GM19023 (cell line): ENCODE results near the gene DYNC2LI1.
"Not testable (repeated sequence)": the region's sequence is repeated elsewhere in the genome, so short reads cannot be mapped to it uniquely, and the experiment has no call there.

Experiments
- ATAC-seq: cut with Tn5 transposase; IDR thresholded peaks from one replicate; pipeline ENCODE4 v1.9.1; 2021; ENCODE audit warnings: mild to moderate bottlenecking, moderate library complexity; ENCODE audit not compliant: unreplicated experiment

Gene DYNC2LI1

DNA sequence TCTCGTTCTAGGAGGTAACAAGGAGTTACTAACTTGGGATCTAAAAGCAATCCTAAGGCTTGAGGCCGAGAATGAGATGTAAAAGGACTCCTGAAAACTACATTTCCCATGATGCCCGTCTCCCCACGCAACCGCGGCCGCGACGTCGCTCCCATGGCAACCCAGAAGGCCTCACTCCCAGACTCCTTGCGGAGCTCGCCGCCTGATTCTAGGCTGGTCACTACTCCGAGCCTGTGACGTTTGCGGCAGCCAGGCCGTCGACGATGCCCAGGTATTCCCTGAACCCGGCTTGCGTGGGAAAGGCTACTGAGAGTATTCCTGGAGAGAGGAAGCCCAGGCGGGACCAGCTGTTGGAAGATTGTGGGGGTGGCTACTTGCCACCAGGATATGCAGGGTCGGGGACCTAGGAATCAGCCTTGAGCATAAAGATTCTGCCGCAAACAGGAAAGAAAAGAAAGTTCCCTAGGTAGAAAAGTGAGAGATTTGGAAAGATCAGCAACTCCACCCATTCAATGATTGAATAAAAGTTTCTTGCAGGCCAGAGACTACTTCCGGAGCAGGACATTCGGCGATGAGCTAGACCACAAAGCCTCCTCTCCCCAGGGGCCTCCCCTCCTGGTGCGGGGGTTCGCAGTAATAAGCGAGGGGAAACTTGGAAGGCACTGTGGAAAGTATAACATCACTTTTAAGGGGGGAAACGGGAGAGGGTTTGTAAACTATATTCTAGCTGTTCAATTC, at the start of gene DYNC2LI1:
DYNC2LI1 (plus strand) TSS at position 164 of the 738 bp plus-strand sequence; CDS start at position 264, 100 bp downstream.
- peak; percentile 100 for ATAC-seq

DNA sequence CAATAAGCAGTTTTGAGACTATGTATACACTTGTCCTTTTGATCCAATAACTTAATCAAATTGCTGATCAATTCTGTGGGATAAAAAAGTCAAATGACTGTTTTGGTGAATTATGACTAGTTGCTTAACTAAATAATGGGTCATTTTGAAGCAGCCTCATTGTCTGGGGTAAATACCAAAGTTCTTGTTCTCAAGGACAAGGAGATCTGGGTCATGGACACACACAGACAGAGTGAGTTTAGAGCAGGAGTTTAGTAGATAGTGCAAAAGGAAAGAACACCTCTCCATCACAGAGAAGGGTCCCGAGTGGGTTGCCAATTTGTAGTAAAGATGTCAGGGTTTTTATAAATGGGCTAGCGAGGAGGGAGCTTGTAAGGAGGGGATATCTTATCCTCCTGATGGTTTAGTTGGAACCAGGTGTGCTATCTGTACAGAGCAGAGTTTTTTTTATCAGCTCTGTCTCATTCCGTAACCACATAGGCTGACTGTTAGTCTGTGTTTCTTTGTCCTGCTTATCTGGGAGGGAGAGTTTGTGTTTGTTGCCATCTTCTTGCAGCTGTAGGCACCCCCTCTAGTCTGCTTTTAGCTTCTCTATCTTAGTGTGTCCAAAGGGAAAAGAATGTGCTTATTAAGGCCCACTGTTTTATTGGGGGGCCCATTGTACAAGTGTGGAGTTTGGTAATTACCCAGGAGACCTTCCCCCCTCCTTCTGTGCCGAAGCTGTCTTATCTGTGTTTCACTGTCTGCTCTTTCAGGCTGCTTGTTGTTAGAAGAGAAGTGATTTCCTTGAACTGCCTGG, 48.9 kb upstream of the DYNC2LI1 start:
- no peak for ATAC-seq

DNA sequence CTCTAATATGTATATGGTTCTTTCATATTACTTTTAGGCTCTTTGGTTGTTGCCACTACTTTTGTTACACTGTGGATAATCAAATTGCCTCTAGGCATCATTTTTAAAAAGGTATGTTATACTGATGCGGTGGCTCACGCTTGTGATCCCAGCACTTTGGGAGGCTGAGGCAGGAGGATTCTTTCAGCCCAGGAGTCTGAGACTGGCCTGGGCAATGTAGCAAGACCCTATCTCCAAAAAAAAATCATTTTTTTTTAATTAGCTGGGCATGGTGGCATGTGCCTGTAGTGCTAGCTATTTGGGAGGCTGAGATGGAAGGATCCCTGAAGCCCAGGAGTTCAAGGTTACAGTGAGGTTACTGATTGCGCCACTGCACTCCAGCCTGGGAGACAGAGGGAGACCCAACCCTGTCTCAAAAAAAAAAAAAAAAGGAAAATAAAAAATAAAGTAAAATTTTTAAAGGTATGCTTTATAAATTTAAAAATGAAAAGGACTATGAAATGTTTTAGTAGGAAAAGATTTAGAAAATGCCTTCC, 48.1 kb upstream of the DYNC2LI1 start:
- ATAC-seq, result no peak

DNA sequence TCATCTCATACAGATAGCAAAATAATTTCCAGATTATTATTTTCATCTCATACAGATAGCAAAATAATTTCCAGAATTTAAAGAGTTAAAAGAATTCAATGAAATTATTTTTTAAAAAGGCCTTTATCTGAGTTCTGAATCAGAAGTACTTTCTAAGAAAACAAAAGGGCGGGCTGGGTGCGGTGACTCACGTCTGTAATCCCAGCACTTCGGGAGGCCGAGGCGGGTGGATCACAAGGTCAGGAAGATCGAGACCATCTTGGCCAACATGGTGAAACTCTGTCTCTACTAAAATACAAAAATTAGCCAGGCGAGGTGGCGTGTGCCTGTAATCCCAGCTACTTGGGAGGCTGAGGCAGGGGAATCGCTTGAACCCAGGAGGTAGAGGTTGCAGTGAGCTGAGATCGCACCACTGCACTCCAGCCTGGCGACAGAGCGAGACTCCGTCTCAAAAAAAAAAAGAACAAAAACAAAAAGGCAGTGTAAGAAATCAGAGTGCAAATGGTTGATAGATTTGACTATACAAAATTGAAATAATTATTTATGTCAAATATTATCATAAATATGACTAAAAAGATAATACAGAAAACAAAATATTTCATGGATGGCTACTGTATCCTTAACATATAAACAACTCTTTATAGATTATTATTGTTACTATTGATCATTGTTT, 46.7 kb upstream of the DYNC2LI1 start:
- ATAC-seq, result not testable (repeated sequence)

DNA sequence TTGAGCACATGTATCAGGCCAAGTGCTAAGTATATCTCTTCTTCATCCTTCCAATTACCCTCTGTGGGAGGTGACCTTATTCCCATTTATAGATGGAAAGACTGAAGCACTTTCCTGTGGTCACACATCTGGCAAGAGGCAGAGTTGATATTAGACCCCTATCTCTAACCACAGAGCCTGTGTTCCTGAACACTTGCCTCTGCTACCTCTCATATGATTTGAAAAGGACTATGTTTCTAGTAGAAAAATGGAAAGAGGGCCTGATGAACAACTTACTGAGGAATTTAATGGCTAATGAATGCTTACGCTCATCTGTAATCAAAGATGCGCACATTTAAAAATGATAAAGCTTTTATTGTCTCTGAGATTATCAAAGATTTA, 46.2 kb upstream of the DYNC2LI1 start:
- no peak for ATAC-seq

DNA sequence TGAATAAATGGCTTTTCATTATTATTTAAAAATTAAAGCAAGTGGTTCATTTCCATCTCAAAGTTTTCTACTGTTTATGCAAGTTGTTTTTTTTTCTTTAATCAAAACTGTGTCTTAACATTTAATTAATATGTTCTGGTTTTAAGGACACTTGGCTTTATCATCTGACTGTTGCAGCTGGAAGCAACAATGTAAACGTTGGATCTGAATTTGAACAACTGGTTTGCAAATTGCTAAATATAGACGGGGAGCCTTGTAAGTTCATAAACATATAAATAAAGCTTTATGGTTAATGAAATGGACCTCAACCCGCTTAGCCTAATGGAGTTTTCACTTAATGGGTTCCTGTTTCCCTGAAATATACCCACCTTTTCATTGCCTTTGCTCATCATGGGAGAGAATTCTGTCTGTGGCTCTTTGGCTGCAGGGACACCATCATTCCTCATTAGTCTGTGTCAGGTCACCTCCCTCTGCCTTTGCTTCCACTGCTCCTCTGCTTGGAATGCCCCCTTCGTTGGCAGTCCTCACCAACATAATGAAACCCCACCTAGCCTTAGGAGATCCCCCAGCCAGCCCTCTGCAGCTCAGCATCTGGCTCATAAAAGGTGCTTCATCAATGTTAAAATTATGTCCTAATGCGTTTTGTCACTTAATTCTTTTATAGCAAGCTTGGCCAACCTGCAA, 44.2 kb upstream of the DYNC2LI1 start:
- ATAC-seq, result no peak

DNA sequence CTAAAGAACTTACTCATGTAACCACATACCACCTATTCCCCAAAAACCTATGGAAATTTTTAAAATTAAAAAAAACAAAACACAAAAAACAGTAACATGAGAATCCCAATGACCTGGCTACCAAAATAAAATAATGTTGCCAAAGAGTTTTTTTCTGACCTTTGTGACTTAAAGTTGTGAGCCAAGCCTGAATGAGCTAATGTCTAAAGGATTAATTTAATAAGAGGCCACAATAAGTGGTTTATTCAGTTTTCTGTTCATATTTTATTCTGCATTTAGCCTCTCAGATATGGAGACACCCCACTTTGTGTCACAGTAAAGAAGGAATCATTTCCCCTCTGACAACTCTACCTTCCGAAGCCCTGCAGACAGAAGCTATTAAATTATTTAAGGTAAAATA, 42.6 kb upstream of the DYNC2LI1 start:
- ATAC-seq, result no peak

DNA sequence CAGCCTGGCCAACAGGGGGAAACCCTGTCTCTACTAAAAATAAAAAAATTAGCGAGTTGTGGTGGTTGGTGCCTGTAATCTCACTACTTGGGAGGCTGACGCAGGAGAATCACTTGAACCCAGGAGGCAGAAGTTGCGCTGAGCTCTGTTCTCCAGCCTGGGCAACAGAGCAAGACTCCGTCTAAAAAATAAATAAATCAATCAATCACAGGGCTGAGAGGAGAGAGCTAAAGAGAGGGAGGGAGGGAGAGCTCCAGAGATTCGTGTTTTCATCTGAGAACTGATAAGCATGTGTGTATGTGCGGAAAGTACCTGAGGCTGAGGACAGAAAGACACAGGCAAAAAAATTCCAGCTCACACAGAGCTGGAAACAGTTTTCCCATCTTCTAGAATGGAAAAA, 37.2 kb upstream of the DYNC2LI1 start:
- ATAC-seq, result no peak

DNA sequence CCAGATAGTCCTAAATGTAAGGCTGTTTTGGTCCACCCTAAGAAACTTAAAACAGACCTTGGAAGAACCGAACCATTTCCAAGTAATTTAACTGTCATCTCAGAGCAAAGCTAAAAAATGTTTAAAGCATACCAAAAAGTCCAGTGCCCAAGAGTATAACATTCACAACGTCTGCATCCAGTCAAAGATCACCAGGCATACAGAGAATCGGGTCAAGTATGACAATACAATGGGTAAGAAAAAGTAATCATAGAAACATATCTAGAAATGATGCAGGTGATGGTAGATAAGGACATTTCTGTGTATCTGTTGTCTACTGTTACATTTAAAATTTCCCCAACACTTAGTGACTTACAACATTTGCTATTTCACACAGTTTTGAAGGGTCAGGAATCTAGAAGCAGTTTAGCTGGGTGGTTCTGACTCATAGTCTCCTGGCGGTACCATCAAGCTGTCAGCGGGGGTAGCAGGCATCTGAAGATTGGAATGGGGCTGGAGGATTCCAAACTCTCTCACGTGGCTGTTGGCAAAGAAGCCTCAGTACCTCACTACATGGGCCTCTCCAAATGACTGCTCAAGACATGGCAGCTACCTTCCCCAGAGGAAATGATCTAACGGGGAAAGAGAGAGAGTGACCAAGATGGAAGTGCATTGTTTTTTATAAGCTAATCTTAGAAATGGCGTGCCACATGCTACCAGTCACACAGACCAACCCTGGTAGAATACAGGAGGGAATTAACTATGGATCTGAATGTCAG, 36.6 kb upstream of the DYNC2LI1 start:
- no peak for ATAC-seq

DNA sequence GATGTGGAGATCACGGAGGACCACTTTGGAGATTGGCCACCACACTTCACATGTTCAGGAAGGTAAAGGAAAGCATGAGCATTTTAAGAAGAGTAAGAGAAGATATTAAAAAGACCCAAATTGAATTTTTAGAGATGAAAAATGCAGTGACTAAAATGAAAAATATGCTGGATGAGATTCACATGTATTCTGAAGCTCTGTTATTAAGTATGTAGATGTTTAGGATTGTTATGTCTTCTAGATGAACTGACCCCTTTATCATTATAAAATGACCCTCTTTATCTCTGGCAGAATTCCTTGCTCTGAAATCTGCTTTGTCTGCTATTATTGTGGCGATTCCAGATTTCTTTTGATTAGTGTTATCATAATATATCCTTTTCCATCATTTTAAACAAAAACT, 36.0 kb upstream of the DYNC2LI1 start:
- no peak for ATAC-seq

DNA sequence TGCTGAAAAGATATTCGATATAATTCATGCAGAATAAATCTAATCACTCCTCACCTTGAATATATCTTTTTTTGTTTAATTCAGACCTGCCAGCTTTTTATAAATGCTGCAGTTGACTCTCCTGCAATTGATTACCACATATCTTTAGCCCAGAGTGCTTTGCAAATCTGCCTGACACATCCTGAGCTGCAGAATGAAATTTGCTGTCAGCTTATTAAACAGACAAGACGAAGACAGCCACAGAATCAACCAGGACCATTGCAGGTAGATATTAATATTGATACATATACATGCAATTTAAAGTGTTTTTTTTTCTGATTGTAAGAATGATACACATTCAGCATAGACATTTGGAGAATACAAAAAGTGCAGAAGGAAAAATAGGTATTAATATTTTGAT, 35.6 kb upstream of the DYNC2LI1 start:
- no peak for ATAC-seq

DNA sequence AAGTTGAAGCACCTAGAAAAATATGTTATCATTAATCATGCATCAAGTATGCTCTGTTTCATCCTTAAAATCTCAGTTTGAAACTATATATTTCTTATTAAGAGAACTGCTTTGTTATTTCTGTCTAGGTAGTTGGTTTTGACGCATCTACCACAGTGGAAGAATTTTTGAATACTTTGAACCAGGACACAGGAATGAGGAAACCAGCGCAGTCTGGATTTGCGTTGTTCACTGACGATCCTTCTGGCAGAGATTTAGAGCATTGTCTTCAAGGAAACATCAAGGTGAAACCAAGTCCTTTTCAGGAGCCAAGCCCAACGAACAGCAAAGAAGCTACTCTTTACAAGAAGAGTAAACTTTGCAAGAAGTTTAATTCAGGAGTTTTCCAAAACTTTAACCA, 30.1 kb upstream of the DYNC2LI1 start:
- ATAC-seq, result no peak

DNA sequence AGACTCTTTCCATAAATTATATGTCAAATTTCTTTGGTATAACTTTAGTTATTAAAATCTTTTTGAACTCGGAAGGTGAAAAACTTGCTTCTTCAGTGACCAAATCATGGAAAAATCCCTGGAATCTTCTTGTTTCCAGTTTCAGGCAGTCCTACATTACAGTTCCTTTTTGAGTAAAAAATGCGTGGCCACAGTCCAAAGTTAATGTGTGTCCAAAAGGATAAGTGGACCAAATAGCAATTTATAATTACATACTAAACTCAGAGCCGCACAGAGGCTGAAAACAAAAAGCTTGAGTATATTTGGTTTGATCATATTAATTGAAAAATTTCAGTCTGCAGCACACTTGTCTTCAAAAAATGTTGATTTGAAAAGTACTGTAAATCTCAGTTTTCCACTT, 28.4 kb upstream of the DYNC2LI1 start:
- no peak for ATAC-seq

DNA sequence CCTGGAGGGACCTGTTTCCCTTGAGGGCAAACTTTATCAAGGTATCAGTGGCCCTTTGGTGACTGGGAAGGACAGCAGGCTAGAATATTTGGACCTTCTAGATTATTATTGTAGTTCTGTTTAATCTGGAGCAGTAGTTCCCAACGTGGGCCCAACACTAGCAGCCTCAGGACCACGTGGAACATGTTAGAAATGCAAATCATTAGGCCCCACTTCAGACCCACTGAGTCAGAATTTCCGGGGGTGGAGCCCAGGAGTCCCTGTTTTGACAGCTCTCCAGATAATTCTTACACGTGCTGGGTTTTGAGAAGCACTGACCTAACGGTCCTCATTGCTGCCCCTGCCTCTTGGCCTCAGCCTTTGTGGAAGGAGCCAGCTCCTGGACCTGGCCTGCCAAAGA, 25.5 kb upstream of the DYNC2LI1 start:
- no peak for ATAC-seq

DNA sequence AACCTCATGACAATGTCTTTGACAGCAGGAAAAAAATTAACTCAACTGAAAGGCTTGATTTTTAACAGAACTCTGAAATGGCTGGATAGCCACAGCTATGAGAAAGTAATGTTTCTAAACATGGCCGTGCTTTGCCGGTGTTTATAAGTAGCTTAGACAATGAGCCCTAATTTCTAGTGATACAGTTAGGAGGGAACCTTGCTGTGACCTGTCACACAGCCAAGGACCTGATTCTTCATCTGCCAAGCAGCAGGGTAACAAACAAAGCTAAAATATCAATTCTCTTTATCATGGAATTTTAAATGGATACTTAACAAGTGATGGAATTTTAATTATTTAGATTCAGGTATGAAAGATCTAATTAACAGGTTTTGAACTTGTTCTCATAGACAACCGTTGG, 24.3 kb upstream of the DYNC2LI1 start:
- ATAC-seq, result no peak

DNA sequence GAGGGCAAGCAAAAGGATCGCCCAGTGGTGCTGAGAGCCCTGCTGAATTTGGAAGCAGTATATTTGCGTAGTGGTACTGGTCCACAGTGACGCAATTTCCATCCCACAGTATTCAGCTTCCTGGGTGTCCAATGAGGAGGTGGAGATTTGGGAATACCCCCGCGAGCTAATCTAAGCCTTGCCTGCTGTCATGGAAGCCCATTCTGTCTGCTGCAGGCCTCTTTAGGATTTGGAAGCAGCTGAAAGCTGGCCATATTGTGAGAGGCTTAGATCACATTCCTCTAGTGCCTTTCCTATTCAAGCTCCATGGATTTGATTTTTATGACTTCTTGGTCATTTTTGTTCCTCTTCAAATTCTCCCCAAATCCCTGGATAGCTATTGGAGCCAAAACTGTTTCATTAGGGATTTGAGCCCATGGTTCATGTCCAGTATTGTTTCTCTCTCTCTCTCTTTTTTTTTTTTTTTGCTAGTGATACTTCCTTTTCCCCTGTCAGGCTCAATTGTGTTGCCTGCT, 22.3 kb upstream of the DYNC2LI1 start:
- no peak for ATAC-seq

DNA sequence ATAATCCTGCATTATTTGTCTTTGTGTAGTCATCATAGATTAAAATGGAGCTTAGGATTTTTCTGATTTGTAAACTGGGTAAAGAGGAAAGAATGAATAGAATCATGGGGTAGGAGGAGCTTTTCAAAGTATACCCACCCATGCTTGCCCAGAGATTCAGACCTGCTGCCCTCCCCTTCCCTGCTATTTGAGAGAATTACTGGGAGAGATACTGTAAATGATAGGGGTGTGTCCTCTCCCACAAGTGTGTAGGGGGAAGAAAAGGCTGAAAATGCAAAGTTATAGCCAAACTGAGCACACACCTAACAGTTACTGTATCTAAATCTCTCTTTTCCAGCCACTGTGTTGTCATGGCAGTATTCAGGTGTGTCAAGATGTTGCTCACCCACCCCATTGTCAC, 21.5 kb upstream of the DYNC2LI1 start:
- no peak for ATAC-seq

DNA sequence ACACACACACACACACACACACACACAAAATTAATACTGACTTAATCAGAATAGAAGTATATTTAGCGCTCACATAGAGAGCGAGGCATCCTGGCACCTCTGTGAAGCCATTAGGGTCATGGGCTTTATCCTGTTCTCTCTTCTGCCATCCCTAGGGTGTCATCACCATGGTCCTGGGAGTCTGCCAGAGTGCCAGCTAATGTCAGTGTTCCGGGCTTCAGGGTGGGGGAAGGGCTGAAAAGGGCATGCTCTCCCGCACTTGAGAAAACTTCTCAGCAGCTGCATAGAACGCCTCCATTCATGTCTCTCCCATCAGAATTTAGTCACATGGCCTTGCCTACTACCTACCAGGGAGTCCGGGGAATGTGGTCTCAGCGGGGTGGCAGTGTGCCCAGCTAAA, 19.7 kb upstream of the DYNC2LI1 start:
- ATAC-seq, result no peak

DNA sequence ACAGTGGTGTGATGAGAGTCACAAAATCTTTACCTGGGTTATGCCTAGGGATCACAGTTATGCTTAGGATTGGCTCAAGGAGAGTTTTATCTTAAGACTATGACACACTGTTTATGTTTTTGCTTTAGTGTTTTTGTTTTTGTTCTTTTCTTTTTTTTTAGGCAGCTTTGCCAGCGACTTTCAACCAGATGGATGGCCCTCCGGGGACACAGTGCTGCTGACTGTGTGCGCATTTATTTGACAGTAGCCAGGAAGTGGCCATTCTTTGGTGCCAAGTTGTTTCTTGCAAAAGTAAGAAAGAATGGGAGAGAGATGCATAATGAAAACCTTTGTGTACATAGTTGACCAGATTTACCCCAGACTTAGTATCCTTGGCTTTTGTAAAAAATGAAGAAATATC, 15.1 kb upstream of the DYNC2LI1 start:
- no peak for ATAC-seq

DNA sequence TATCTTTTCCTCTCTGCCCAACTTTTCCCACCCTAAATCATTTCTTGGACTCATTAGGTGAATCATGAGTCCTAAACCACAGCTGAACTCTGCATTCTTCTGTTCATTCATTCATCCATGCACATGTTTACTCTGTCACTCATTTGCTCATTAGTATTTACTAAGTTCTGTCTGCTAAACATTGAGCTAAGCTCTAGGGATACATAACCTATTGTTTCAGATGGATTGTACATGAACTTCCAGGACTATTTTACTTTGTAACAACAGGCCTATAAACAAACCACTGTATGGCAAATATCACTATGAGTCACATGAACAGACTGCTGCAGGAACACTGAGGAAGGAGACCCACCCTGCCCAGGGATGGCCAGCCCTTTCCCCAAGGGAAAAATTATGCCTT, 14.6 kb upstream of the DYNC2LI1 start:
- no peak for ATAC-seq
